Measurements from ENCODE around the gene MYLK.

DNA sequence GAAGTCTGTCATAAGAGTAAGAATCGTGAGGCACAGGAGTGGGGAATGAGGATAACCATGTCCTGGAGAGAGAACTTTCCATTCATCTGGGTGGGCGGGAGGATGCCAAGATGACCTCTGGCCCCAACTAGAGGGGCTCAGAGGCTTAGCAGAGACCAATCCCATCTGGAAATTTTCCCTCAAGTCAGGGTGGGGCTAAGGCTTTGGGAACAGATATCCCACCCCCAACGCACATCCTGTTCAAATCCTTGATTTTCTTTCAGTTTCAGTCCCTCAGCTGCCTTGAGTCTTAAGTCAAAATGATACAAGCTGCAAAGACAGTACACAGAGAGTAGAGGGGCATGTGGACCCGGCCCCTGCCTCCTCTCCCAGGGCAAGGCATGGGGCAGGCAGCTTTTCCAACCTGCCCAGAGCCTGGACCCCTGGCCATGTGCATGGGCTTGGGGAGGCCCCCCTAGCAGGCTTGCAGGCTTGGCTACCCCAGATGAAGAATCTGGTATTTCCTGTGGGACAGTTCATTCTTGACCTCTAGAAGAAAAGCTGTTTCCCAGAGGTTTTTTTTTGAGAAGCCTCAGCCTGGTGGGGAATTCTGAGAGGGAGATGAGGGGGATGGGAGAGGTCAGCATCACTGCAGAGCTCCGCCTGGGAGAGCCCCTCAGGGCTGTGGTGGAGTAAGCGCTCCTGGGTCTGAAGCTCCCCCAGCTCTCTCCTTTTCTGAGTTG is 189.6 kb downstream of the MYLK start:
- TF ChIP-seq, protein P1, sequence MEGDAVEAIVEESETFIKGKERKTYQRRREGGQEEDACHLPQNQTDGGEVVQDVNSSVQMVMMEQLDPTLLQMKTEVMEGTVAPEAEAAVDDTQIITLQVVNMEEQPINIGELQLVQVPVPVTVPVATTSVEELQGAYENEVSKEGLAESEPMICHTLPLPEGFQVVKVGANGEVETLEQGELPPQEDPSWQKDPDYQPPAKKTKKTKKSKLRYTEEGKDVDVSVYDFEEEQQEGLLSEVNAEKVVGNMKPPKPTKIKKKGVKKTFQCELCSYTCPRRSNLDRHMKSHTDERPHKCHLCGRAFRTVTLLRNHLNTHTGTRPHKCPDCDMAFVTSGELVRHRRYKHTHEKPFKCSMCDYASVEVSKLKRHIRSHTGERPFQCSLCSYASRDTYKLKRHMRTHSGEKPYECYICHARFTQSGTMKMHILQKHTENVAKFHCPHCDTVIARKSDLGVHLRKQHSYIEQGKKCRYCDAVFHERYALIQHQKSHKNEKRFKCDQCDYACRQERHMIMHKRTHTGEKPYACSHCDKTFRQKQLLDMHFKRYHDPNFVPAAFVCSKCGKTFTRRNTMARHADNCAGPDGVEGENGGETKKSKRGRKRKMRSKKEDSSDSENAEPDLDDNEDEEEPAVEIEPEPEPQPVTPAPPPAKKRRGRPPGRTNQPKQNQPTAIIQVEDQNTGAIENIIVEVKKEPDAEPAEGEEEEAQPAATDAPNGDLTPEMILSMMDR (IDR thresholded peaks at IDR 0.05): no peak
- no peak for TF ChIP-seq POLR2A (IDR thresholded peaks at IDR 0.05)
